PC-9 (cell line): Measurements from ENCODE around the gene VWA5B2. TPM values are rescaled to one million over a fixed set of nuclear protein-coding genes. Genes with fewer than 3 reads are reported as not detected.

ENCODE experiments used
- BruUV-seq: library from RNA; stranded (reverse); fragments of 400-500 nt; replicated peaks from 2 replicates; lab custom pipeline; 2021; lab: Mats Ljungman, UMichigan
- CTCF ChIA-PET: fragments of 300-600 bp; sonication (Branson Sonifier 250); formaldehyde crosslinking; loops from one replicate; lab custom pipeline; 2022; ENCODE audit warnings: antibody characterized with exemption; lab: Charles Lee
- POLR2A ChIA-PET: fragments of 300-600 bp; sonication (Branson Sonifier 250); formaldehyde crosslinking; loops from one replicate; lab custom pipeline; 2022; ENCODE audit warnings: antibody characterized with exemption; ENCODE audit not compliant: unreplicated experiment; lab: Charles Lee
- DNase-seq, 2 experiments: peaks; one replicate each; pipeline versions ENCODE4 v3.0.0 to v3.0.0-alpha.2; 2015 to 2022; ENCODE audit warnings: mixed read lengths in 1 of 2
- H2AFZ ChIP-seq: fragments of 200-600 bp; sonication (generic); 2 replicates; pipeline ENCODE4 v1.8.1; 2017; ENCODE audit warnings: antibody characterized with exemption
- H3F3A ChIP-seq: fragments of 200-600 bp; sonication (generic); 2 replicates; pipeline ENCODE4 v1.8.1; 2017; ENCODE audit warnings: antibody characterized with exemption, mild to moderate bottlenecking, low read depth; ENCODE audit not compliant: insufficient read depth
- H3K27ac ChIP-seq: fragments of 200-600 bp; sonication (generic); 2 replicates; pipeline ENCODE4 v1.6.1; 2016; ENCODE audit warnings: mixed run types
- H3K27me3 ChIP-seq: fragments of 200-600 bp; sonication (generic); 2 replicates; pipeline ENCODE4 v1.6.1; 2016; ENCODE audit warnings: low read depth, mixed run types; ENCODE audit not compliant: insufficient read depth
- H3K36me3 ChIP-seq: fragments of 200-600 bp; sonication (generic); 2 replicates; pipeline ENCODE4 v1.6.1; 2016; ENCODE audit warnings: low read depth, mixed run types
- H3K4me1 ChIP-seq: fragments of 200-600 bp; sonication (generic); replicated peaks from 2 replicates; pipeline ENCODE4 v1.6.1; 2016; ENCODE audit warnings: mixed run types; ENCODE audit not compliant: insufficient read depth
- H3K4me2 ChIP-seq: fragments of 200-600 bp; sonication (generic); 2 replicates; pipeline ENCODE4 v1.6.1; 2017; ENCODE audit warnings: mixed run types
- H3K4me3 ChIP-seq: fragments of 200-600 bp; sonication (generic); 2 replicates; pipeline ENCODE4 v1.6.1; 2016; ENCODE audit warnings: mixed run types
- H3K79me2 ChIP-seq: fragments of 200-600 bp; sonication (generic); 2 replicates; pipeline ENCODE4 v1.6.1; 2017; ENCODE audit warnings: low read depth, mixed run types
- H3K9me2 ChIP-seq: fragments of 200-600 bp; sonication (generic); 2 replicates; pipeline ENCODE4 v1.8.1; 2017; ENCODE audit warnings: mild to moderate bottlenecking; ENCODE audit not compliant: insufficient read depth
- H3K9me3 ChIP-seq: fragments of 200-600 bp; sonication (generic); 2 replicates; pipeline ENCODE4 v1.8.1; 2016; ENCODE audit warnings: low read depth; ENCODE audit not compliant: insufficient read depth
- H4K20me1 ChIP-seq: fragments of 200-600 bp; sonication (generic); 2 replicates; pipeline ENCODE4 v1.8.1; 2017; ENCODE audit not compliant: insufficient read depth
- CTCF ChIP-seq: fragments of 200-600 bp; sonication (generic); conservative IDR thresholded peaks from 2 replicates; pipeline ENCODE4 v1.6.1; 2017; ENCODE audit warnings: mixed run types, antibody characterized with exemption, mild to moderate bottlenecking, moderate library complexity
- EZH2 ChIP-seq: fragments of 200-600 bp; sonication (generic); IDR thresholded peaks from 2 replicates; pipeline ENCODE4 v1.8.0; 2017; ENCODE audit warnings: antibody characterized with exemption, low read depth
- intact Hi-C: fragments of 100-400 bp; cut with micrococcal nuclease; formaldehyde crosslinking; loops from one replicate; pipeline ENCODE4 v1.10.0; 2022; ENCODE audit not compliant: unreplicated experiment
- total RNA-seq: library from RNA; stranded (reverse); gene quantifications from 2 replicates; pipeline ENCODE4 v1.2.3, GENCODE V29; 2021

Gene VWA5B2
- total RNA-seq, 1 experiment from 2014 or later = 0.76 TPM

- Histone ChIP-seq H3K27me3 (peaks cover 53% of the 10 kb centered on the region), H3K79me2 (no peaks in the 10 kb centered on the region), H3K4me3 (no peak overlapping the region; the same call in 1 of the 2 replicates), H3K36me3 (no peaks in the 10 kb centered on the region), H3F3A (peaks cover 23% of the 10 kb centered on the region; the same call in 1 of the 2 replicates), H3K4me1 (peaks cover 17% of the 10 kb centered on the region), H3K27ac (no peak overlapping the region), H4K20me1 (no peaks in the 10 kb centered on the region), H3K9me3 (no peaks in the 10 kb centered on the region), H3K4me2 (peak overlapping the region; percentile 97; the same call in 1 of the 2 replicates), H2AFZ (no peak overlapping the region), H3K9me2 (no peaks in the 10 kb centered on the region)
- POLR2A ChIA-PET = no interaction called here
- CTCF ChIA-PET = interaction anchor here (0.6 to 0.7 kb wide), 2 partner anchors 144 to 145 kb away, joined by 5 to 6 read pairs; no protein-coding TSS in a partner anchor
- intact Hi-C loops = no loop called here
- DNase-seq = peak in 1 of 2 experiments; percentile 38
- TF ChIP-seq CTCF (no peak), EZH2 (no peak)
- BruUV-seq = no TSS peak
These were observed 1.5 kb downstream of the VWA5B2 start for GRCh38 chr3:184230603-184231528.

GRCh38 chr3:184231671-184232070 is 2.3 kb downstream of the VWA5B2 start:
- H3K36me3 ChIP-seq = no peaks in the 10 kb centered on the region
- no TSS peak for BruUV-seq
- H3K27ac ChIP-seq = no peak overlapping the region
- TF ChIP-seq CTCF (no peak), EZH2 (no peak)
- no peaks in the 10 kb centered on the region for H3K9me3 ChIP-seq
- H2AFZ ChIP-seq = no peak overlapping the region
- H4K20me1 ChIP-seq = no peaks in the 10 kb centered on the region
- H3K4me1 ChIP-seq = peaks cover 17% of the 10 kb centered on the region
- no peak overlapping the region for H3K4me2 ChIP-seq
- no peak overlapping the region for H3K4me3 ChIP-seq
- no peaks in the 10 kb centered on the region for H3K79me2 ChIP-seq
- intact Hi-C loops = no loop called here
- H3F3A ChIP-seq = peaks cover 23% of the 10 kb centered on the region; the same call in 1 of the 2 replicates
- no peak for DNase-seq
- ChIA-PET CTCF (no interaction called here), POLR2A (no interaction called here)
- no peaks in the 10 kb centered on the region for H3K9me2 ChIP-seq
- peaks cover 51% of the 10 kb centered on the region for H3K27me3 ChIP-seq

- H3K4me1 ChIP-seq = peaks cover 17% of the 10 kb centered on the region
- peaks cover 24% of the 10 kb centered on the region; the same call in 1 of the 2 replicates for H3F3A ChIP-seq
- H3K27me3 ChIP-seq = peaks cover 45% of the 10 kb centered on the region
- no peaks in the 10 kb centered on the region for H4K20me1 ChIP-seq
- no peaks in the 10 kb centered on the region for H3K36me3 ChIP-seq
- CTCF ChIA-PET = interaction anchor here (0.6 kb wide), 1 partner anchor 369 kb away, joined by 16 read pairs; no protein-coding TSS in a partner anchor
- H3K27ac ChIP-seq = no peak overlapping the region
- H3K9me2 ChIP-seq = no peaks in the 10 kb centered on the region
- BruUV-seq = no TSS peak
- H3K4me2 ChIP-seq = no peak overlapping the region
- intact Hi-C loops = no loop called here
- H3K4me3 ChIP-seq = no peak overlapping the region
- no peaks in the 10 kb centered on the region for H3K79me2 ChIP-seq
- POLR2A ChIA-PET = interaction anchor here (0.7 kb wide), 1 partner anchor 29 kb away, joined by 4 read pairs; no protein-coding TSS in a partner anchor
- H2AFZ ChIP-seq = no peak overlapping the region
- TF ChIP-seq EZH2 (no peak), CTCF (no peak)
- H3K9me3 ChIP-seq = no peaks in the 10 kb centered on the region
- no peak for DNase-seq
These were observed 3.9 kb downstream of the VWA5B2 start for GRCh38 chr3:184233127-184233843.
